Mucosa of rectum (tissue), 2 donors: ENCODE measurements around the gene SIL1.
"Not testable (repeated sequence)": the region's sequence is repeated elsewhere in the genome, so short reads cannot be mapped to it uniquely, and the experiment has no call there.

Experiments
- H3K27ac ChIP-seq, 2 donors: one replicate each; pipeline ENCODE4 v1.7.0; 2013; ENCODE audit warnings: inconsistent platforms in 2 of 2, low read depth in 2 of 2, low read length in 2 of 2
- H3K27me3 ChIP-seq, 2 donors: one replicate each; pipeline ENCODE4 v1.7.0; 2013; ENCODE audit warnings: low read length in 2 of 2; ENCODE audit not compliant: control insufficient read depth in 2 of 2, insufficient read depth in 2 of 2
- H3K36me3 ChIP-seq, 2 donors: one replicate each; pipeline ENCODE4 v1.7.0; 2013; ENCODE audit warnings: low read length in 2 of 2; ENCODE audit not compliant: control insufficient read depth in 2 of 2, insufficient read depth in 2 of 2
- H3K4me1 ChIP-seq, 2 donors: one replicate each; pipeline ENCODE4 v1.7.0; 2013; ENCODE audit warnings: low read length in 2 of 2, mild to moderate bottlenecking in 1 of 2; ENCODE audit not compliant: control insufficient read depth in 2 of 2, insufficient read depth in 2 of 2
- H3K4me3 ChIP-seq, 2 donors: one replicate each; pipeline ENCODE4 v1.7.0; 2013; ENCODE audit warnings: low read length in 2 of 2
- H3K9ac ChIP-seq, 2 donors: one replicate each; pipeline ENCODE4 v1.7.0; 2013; ENCODE audit warnings: low read length in 2 of 2, low read depth in 1 of 2, mild to moderate bottlenecking in 1 of 2
- H3K9me3 ChIP-seq, 2 donors: one replicate each; pipeline ENCODE4 v1.7.0; 2013; ENCODE audit warnings: low read length in 2 of 2; ENCODE audit not compliant: control insufficient read depth in 2 of 2
- donor health status: healthy.
- donor health status: Normal muscosa, but diverticular disease.

SIL1 gene

GRCh38 chr5:138922494-138922893 is 275.7 kb downstream of the SIL1 start:
- H3K9ac ChIP-seq: no peak overlapping the region
- H3K9me3 ChIP-seq: no peaks in the 10 kb centered on the region
- H3K36me3 ChIP-seq: peaks cover 46 to 51% of the 10 kb centered on the region in 2 donors
- H3K27me3 ChIP-seq: no peaks in the 10 kb centered on the region
- no peak overlapping the region for H3K27ac ChIP-seq
- H3K4me3 ChIP-seq: no peak overlapping the region
- H3K4me1 ChIP-seq: no peaks in the 10 kb centered on the region

DNA sequence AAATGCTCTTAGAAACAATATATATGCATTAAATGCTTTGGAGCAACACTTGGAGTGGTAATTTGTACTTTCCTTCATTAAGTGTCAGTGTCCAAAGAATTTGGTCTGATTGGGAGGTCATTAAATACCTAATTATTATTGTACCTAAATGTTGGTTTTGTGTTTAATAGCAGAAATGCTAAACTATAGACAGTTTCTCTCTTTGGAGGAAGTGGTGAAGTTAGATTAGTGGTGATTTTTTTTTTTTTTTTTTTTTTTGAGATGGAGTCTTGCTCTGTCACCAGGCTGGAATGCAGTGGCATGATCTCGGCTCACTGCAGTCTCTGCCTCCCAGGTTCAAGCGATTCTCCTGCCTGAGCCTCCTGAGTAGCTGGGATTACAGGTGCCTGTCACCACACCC is 276.8 kb downstream of the SIL1 start:
- H3K4me3 ChIP-seq, H3K9me3 ChIP-seq, H3K9ac ChIP-seq, H3K4me1 ChIP-seq, H3K27me3 ChIP-seq, H3K27ac ChIP-seq: not testable (repeated sequence)
- H3K36me3 ChIP-seq: peaks cover 41 to 45% of the 10 kb centered on the region in 2 donors

DNA sequence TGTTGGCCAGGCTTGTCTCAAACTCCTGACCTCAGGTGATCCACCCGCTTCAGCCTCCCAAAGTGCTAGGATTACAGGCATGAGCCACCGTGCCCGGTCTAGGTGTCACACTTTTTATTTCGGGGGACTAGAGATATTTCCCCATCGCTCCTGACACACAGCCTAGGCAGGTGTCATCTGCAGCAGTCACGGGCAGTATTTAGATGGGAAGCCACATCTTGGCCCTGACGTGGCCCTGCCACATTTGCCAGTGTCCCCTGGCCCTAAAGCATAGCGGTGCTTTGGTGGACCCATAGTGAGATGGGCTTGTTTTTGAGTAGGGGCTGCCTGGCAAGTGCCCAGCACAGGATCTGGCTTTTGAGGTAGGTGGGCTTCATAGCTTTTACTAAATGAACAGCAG is 278.0 kb downstream of the SIL1 start:
- peaks cover 30 to 33% of the 10 kb centered on the region in 2 donors for H3K36me3 ChIP-seq
- no peaks in the 10 kb centered on the region for H3K27me3 ChIP-seq
- no peak overlapping the region for H3K27ac ChIP-seq
- no peaks in the 10 kb centered on the region for H3K9me3 ChIP-seq
- H3K9ac ChIP-seq: no peak overlapping the region
- H3K4me1 ChIP-seq: no peaks in the 10 kb centered on the region
- H3K4me3 ChIP-seq: no peak overlapping the region

- Histone ChIP-seq H3K27ac (no peak overlapping the region), H3K4me1 (no peaks in the 10 kb centered on the region), H3K9me3 (no peaks in the 10 kb centered on the region), H3K36me3 (peaks cover 23 to 26% of the 10 kb centered on the region in 2 donors), H3K27me3 (no peaks in the 10 kb centered on the region), H3K4me3 (no peak overlapping the region), H3K9ac (no peak overlapping the region)
These were observed 279.5 kb downstream of the SIL1 start for GRCh38 chr5:138918686-138919085.

- Histone ChIP-seq H3K36me3 (peaks cover 19 to 26% of the 10 kb centered on the region in 2 donors), H3K9ac (no peak overlapping the region), H3K9me3 (no peaks in the 10 kb centered on the region), H3K27me3 (no peaks in the 10 kb centered on the region), H3K27ac (no peak overlapping the region), H3K4me1 (no peaks in the 10 kb centered on the region), H3K4me3 (no peak overlapping the region)
These were observed 283.8 kb downstream of the SIL1 start for GRCh38 chr5:138914338-138914737.

DNA sequence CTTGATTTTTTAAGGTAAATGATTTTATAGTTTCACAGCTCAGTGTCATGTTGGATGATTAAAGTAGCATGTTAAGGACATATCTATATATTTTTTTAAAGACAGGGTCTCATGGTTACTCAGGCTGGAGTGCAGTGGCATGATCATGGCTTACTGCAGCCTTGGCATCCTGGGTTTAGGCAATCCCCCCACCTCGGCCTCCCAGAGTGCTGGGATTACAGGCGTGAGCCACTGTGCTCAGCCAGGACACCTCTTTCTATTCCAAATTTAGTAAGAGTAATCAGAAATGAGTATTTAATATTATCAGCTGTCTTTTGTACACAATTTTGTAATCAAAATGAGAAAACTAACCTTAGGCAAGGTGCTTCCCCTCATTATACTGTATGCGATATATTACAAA is 284.4 kb downstream of the SIL1 start:
- H3K9ac ChIP-seq: no peak overlapping the region
- no peak overlapping the region for H3K27ac ChIP-seq
- H3K9me3 ChIP-seq: no peaks in the 10 kb centered on the region
- H3K4me3 ChIP-seq: no peak overlapping the region
- H3K36me3 ChIP-seq: peaks cover 15 to 24% of the 10 kb centered on the region in 2 donors
- no peaks in the 10 kb centered on the region for H3K4me1 ChIP-seq
- no peaks in the 10 kb centered on the region for H3K27me3 ChIP-seq

GRCh38 chr5:138912093-138912492 is 286.1 kb downstream of the SIL1 start:
- Histone ChIP-seq H3K4me3 (no peak overlapping the region), H3K9ac (no peak overlapping the region), H3K27me3 (no peaks in the 10 kb centered on the region), H3K4me1 (no peaks in the 10 kb centered on the region), H3K9me3 (no peaks in the 10 kb centered on the region), H3K36me3 (peaks cover 3 to 22% of the 10 kb centered on the region in 2 donors), H3K27ac (no peak overlapping the region)

DNA sequence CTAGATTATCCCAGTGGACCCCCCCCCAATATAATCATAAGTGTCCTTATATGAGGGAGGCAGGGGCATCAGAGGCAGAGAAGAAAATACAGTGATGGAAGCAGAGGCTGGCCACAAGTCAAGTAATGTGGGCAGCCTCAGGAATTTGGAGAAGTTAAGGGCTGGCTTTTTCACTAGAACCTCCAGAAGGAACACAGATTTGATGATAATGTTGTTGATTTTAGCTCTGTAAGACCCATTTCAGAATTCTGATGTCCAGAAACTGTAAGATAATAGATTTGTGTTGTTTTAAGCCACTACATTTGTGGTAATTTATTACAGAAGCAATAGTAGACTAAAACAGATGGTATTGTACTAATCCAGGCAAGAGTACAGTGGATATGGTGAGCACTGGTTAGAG is 286.7 kb downstream of the SIL1 start:
- Histone ChIP-seq H3K27ac (no peak overlapping the region), H3K9ac (no peak overlapping the region), H3K27me3 (no peaks in the 10 kb centered on the region), H3K9me3 (no peaks in the 10 kb centered on the region), H3K36me3 (peaks cover 8 to 26% of the 10 kb centered on the region in 2 donors), H3K4me1 (no peaks in the 10 kb centered on the region), H3K4me3 (no peak overlapping the region)

DNA sequence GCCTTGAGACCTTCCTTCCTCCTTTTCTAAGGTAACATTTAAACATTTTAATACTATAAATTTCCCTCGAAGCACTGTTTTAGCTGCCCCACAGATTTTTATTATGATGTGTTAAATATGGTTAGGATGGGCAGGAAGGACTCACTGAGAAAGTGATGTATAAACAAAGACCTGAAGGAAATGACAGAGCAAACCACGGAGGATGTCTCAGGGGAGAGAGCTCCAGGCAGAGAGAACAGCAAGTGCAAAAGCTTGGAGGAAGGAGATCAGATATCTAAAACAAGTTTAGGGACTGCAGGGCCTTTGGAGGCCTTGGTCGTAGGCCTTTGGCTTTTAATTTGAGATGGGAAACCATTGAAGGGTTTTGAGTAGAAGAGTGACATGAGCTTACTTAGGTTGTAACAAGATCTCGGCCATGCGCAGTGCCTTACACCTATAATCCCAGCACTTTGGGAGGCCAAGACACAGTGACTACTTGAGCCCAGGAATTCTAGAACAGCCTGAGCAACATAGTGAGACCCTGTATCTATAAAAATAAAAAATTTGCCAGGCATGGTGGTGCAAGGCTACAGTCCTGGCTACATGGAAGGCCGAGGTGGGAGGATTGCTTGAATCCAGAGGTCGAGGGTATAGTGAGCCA is 287.5 kb downstream of the SIL1 start:
- no peak overlapping the region for H3K9ac ChIP-seq
- no peaks in the 10 kb centered on the region for H3K4me1 ChIP-seq
- H3K27ac ChIP-seq: no peak overlapping the region
- peaks cover 15 to 34% of the 10 kb centered on the region in 2 donors for H3K36me3 ChIP-seq
- H3K27me3 ChIP-seq: no peaks in the 10 kb centered on the region
- no peak overlapping the region for H3K4me3 ChIP-seq
- H3K9me3 ChIP-seq: no peaks in the 10 kb centered on the region

DNA sequence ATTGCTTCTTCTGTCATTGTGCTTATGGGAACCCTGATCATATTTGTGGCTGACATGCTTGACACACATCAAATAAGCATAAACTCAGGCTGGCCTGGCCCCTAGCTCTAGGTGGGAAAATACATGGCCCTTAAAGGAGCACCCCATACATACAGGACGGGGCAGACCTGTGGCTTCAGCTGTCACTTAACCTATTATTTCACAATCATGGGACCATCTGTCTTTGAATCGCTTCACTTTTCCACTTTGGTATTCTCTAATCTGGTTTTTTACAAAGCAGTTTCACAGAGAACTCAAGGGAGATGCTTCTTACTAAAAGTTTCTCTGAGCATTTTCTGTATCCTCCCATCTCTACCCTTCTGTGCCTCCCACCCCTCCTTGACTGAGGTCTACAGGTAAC is 288.4 kb downstream of the SIL1 start:
- Histone ChIP-seq H3K36me3 (peaks cover 22 to 41% of the 10 kb centered on the region in 2 donors), H3K27ac (no peak overlapping the region)

GRCh38 chr5:138905541-138905940 is 292.6 kb downstream of the SIL1 start:
- Histone ChIP-seq H3K27me3 (no peaks in the 10 kb centered on the region), H3K9me3 (no peaks in the 10 kb centered on the region), H3K4me1 (peaks cover 0 to 7% of the 10 kb centered on the region in 2 donors), H3K27ac (no peak overlapping the region), H3K4me3 (no peak overlapping the region), H3K36me3 (peaks cover 37 to 38% of the 10 kb centered on the region in 2 donors), H3K9ac (no peak overlapping the region)

More for the DNA sequence above, 288.4 kb downstream of the SIL1 start:
- no peaks in the 10 kb centered on the region for H3K4me1 ChIP-seq
- no peaks in the 10 kb centered on the region for H3K9me3 ChIP-seq
- H3K9ac ChIP-seq: no peak overlapping the region
- H3K4me3 ChIP-seq: no peak overlapping the region
- H3K27me3 ChIP-seq: no peaks in the 10 kb centered on the region
